Cerebellar nuclear complex (tissue), 1 donor: Measurements from ENCODE around the gene GTF2A2.
"Not testable (repeated sequence)": the region's sequence is repeated elsewhere in the genome, so short reads cannot be mapped to it uniquely, and the experiment has no call there.

Experiments
- DNase-seq, 2 experiments: peaks; one replicate each; lab custom pipeline; 2025; lab: John Stamatoyannopoulos, UW

GTF2A2 gene

GRCh38 chr15:59656897-59657634 lies at the start of gene GTF2A2:
Gene GTF2A2, minus strand, starts transcription at chr15:59657515. Its CDS starts 5,238 bp downstream, at chr15:59652277.
- peak; percentile 52 to 87 for DNase-seq

GRCh38 chr15:59703979-59704796 lies 46.9 kb upstream of the GTF2A2 start:
- no peak for DNase-seq

- DNase-seq = no peak
These were observed 45.0 kb upstream of the GTF2A2 start for GRCh38 chr15:59702351-59702750.

- DNase-seq = no peak
These were observed 44.6 kb upstream of the GTF2A2 start for GRCh38 chr15:59701880-59702279.

GRCh38 chr15:59699810-59700431 lies 42.6 kb upstream of the GTF2A2 start:
- DNase-seq = no peak

GRCh38 chr15:59698065-59698464 lies 40.8 kb upstream of the GTF2A2 start:
- DNase-seq = not testable (repeated sequence)

GRCh38 chr15:59696332-59696731 lies 39.0 kb upstream of the GTF2A2 start:
- no peak for DNase-seq

- no peak for DNase-seq
These were observed 37.5 kb upstream of the GTF2A2 start for GRCh38 chr15:59694779-59695178.

- DNase-seq = no peak
These were observed 34.0 kb upstream of the GTF2A2 start for GRCh38 chr15:59691194-59691805.

GRCh38 chr15:59689626-59690236 lies 32.4 kb upstream of the GTF2A2 start:
- DNase-seq = no peak

GRCh38 chr15:59688782-59689625 lies 31.7 kb upstream of the GTF2A2 start, which contains the start of gene BNIP2:
Gene BNIP2, minus strand, starts transcription at chr15:59689320. Its CDS starts 6,863 bp downstream, at chr15:59682457.
- DNase-seq = peak; percentile 70 to 86

GRCh38 chr15:59688423-59688781 lies 31.1 kb upstream of the GTF2A2 start:
- DNase-seq = no peak

GRCh38 chr15:59687836-59688235 lies 30.5 kb upstream of the GTF2A2 start:
- no peak for DNase-seq

GRCh38 chr15:59686389-59686788 lies 29.1 kb upstream of the GTF2A2 start:
- DNase-seq = no peak

- DNase-seq = no peak
These were observed 28.5 kb upstream of the GTF2A2 start for GRCh38 chr15:59685737-59686297.

- no peak for DNase-seq
These were observed 23.6 kb upstream of the GTF2A2 start for GRCh38 chr15:59680870-59681269.

- no peak for DNase-seq
These were observed 23.0 kb upstream of the GTF2A2 start for GRCh38 chr15:59680346-59680745.

GRCh38 chr15:59678620-59679019 lies 21.3 kb upstream of the GTF2A2 start:
- no peak for DNase-seq

- no peak for DNase-seq
These were observed 20.9 kb upstream of the GTF2A2 start for GRCh38 chr15:59678172-59678571.

GRCh38 chr15:59676565-59676964 lies 19.2 kb upstream of the GTF2A2 start:
- no peak for DNase-seq
